Myocyte (in vitro differentiated cells): ENCODE measurements around the gene PCDHGA1. TPM values are rescaled to one million over a fixed set of nuclear protein-coding genes. Genes with fewer than 3 reads are reported as not detected.

ENCODE experiments used
- DNase-seq: peaks from one replicate; pipeline ENCODE4 v3.0.0-alpha.2; 2012; ENCODE audit warnings: low read depth
- total RNA-seq: library from RNA; depleted of rRNA; stranded (reverse); fragments of >200 nt; gene quantifications from 2 replicates; pipeline ENCODE4 v1.2.3, GENCODE V29; 2014

Gene PCDHGA1
- total RNA-seq, 1 donor from 2014 or later: 5.9 TPM

- no peak for DNase-seq
Observed at GRCh38 chr5:141527426-141527825, 197.1 kb downstream of the PCDHGA1 start.

- DNase-seq: peak; percentile 28
Observed at GRCh38 chr5:141528291-141528984, 198.1 kb downstream of the PCDHGA1 start.

DNA sequence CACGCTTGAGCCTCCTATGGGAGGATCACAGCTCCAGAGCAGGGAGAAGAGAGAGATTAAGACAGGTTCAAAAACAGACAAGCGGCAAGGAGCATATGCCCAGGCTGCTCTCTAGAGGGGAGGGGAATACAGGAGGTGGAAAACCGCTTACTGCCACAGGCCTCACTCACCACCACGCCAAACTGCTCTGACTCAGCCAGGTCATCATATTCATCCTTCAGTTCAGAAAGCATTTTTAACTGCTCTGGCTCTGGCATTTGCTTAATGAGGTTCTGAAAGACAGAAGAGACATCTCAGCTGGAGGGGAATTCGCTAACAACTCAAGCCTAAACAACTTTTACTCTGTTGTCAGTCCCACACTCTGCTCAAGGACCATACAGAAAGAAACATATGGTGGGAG is 198.7 kb downstream of the PCDHGA1 start:
- DNase-seq: peak; percentile 84

DNA sequence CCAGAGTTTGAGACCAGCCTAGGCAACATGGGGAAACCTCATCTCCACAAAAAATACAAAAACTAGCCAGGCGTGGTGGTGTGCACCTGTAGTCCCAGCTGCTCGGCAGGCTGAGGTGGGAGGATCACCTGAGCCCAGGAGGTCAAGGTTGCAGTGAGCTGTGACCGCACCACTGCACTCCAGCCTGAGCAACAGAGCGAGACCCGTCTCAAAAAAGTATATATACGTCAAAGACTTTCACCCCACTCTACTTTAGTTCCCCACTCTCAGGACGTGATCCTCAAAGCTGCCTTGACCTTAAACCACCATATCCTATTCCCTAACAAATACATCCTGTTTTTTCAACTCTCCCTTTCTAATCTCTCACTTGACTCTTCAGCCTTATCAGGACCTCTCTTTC is 199.6 kb downstream of the PCDHGA1 start:
- no peak for DNase-seq

DNA sequence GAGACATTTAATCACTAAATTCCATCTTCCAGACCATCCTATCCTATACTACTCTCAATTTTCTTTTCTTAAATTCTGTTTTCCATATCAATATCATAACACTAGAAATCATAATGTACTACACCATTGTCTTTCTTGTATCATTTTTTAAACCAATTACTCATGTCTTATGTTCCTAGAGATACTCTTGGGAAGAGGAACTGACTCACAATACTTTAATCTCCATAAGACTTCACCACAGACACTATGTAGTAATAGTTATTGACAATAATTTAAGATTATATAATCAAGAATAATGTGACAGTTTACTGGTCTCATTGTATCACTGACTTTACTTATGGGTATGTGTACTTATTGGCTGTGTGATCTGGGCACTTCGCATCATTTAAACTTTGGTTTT is 202.4 kb downstream of the PCDHGA1 start:
- DNase-seq: no peak

DNA sequence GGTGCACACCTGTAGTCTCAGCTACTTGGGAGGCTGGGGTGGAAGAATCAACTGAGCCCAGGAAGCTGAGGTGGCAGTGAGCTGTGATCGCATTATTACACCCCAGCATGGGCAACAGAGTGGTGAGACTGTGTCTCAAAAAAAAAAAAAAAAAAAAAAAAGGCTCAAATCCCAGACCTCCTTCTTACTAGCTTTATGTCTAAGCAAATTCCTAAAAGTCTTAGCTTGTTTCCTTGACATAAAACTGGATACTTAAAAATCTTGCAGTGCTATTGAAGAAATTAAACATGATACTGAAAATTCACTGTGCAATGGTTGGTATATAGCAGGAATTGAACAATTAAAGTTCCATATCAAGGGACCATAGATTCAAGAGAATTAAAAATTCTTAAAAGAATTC is 203.6 kb downstream of the PCDHGA1 start:
- no peak for DNase-seq

DNA sequence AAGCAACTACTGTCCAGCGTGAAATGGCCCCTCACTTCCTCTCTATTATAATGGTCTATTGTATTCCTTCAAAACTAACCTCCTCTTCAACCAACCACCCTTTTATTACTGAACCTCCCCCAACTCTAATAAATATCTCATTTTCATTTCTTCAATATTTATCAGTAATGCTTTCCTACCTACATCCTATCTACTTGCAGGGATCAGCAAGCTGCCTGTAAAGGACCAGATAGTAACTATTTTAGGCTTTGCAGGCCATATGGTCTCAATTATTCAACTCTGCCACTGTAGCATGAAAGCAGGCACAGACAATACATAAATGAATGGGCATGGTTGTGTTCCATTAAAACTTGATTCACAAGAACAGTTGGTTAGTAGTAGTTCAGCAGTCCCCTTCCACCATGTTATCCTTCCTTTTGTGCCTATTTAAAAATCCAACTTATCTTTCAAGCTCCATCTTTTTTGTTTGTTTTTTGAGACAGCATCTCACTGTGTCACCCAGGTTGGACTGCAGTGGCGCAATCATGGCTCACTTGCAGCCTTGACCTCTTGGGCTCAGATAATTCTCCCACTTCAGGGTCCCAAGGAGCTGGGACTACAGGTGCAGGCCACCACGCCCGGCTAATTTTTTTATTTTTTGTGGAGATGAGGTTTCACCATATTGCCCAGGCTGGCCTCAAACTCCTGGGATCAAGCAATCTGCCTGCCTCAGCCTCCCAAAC is 204.3 kb downstream of the PCDHGA1 start:
- DNase-seq: no peak

GRCh38 chr5:141543053-141543452 is 212.7 kb downstream of the PCDHGA1 start:
- DNase-seq: no peak

GRCh38 chr5:141547488-141547887 is 217.2 kb downstream of the PCDHGA1 start:
- DNase-seq: peak; percentile 38

- DNase-seq: no peak
Observed at GRCh38 chr5:141547921-141548320, 217.6 kb downstream of the PCDHGA1 start.

- peak; percentile 96 for DNase-seq
Observed at GRCh38 chr5:141557681-141558136, 227.4 kb downstream of the PCDHGA1 start.

- no peak for DNase-seq
Observed at GRCh38 chr5:141558150-141558549, 227.8 kb downstream of the PCDHGA1 start.

GRCh38 chr5:141559461-141559860 is 229.1 kb downstream of the PCDHGA1 start:
- DNase-seq: peak; percentile 93

- DNase-seq: peak; percentile 92
Observed at GRCh38 chr5:141560151-141560550, 229.8 kb downstream of the PCDHGA1 start.

DNA sequence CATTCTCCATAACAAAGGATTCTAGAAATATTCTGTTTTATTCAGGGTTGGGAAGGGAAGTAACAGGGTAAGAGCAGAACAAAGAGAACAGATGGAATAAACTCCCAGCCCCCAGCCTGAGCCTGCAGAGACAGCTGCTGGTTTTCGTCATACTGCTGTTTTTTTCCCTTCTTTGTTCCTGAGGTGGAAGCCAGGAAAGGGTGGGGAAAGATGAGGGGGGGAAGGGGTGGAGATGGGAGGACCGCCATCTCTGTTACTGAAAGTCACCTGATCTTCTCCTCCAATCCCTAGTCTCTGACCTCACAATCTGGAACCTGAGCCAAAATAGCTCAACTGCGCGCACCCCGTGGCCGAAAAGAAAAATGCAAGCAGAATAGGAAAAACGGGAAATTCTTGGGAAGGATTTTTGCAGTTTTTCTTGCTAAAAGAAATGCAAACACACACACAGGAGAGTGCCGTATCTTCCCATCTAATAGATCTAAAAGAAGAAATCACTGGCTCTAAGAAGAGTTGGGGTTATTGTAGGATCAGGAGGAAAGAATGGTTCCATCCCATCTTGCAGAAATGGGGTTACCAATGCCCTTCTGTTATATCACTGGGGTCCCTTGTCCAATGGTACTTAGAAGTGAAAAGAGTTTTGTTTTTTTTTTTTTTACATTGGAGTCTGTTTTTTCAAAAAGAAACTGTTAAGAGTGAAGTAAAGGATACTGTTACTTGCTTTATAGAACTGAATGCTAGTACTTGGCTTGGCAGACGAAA is 230.6 kb downstream of the PCDHGA1 start:
- peak; percentile 99 for DNase-seq

Other genes starting within 250 kb of the PCDHGA1 start
- gene PCDHB2, start 235.9 kb upstream of the PCDHGA1 start, total RNA-seq: 20.3 and 21.5 TPM in 2 replicates
- 4.2 and 4.7 TPM in 2 replicates for gene PCDHB3, start 230.0 kb upstream of the PCDHGA1 start, total RNA-seq
- 6.6 and 7.1 TPM in 2 replicates for gene PCDHB4, start 208.7 kb upstream of the PCDHGA1 start, total RNA-seq
- gene PCDHB5, start 195.3 kb upstream of the PCDHGA1 start, total RNA-seq: 0.36 and 1.0 TPM in 2 replicates
- gene PCDHB6, start 180.5 kb upstream of the PCDHGA1 start, total RNA-seq: 1.5 and 2.3 TPM in 2 replicates
- 5.1 and 6.6 TPM in 2 replicates for gene PCDHB7, start 157.9 kb upstream of the PCDHGA1 start, total RNA-seq
- 9.5 and 10.4 TPM in 2 replicates for gene PCDHB8, start 152.7 kb upstream of the PCDHGA1 start, total RNA-seq
- 13.5 and 14.7 TPM in 2 replicates for gene PCDHB16, start 148.1 kb upstream of the PCDHGA1 start, total RNA-seq
- gene PCDHB9, start 143.4 kb upstream of the PCDHGA1 start, total RNA-seq: 6.8 TPM in 2 replicates
- 6.7 and 7.4 TPM in 2 replicates for gene PCDHB10, start 138.2 kb upstream of the PCDHGA1 start, total RNA-seq
- 3.9 and 5.3 TPM in 2 replicates for gene PCDHB11, start 130.9 kb upstream of the PCDHGA1 start, total RNA-seq
- gene PCDHB12, start 121.8 kb upstream of the PCDHGA1 start, total RNA-seq: 5.4 and 7.2 TPM in 2 replicates
- 5.3 and 6.4 TPM in 2 replicates for gene PCDHB13, start 116.6 kb upstream of the PCDHGA1 start, total RNA-seq
- 6.2 and 6.9 TPM in 2 replicates for gene PCDHB14, start 107.2 kb upstream of the PCDHGA1 start, total RNA-seq
- gene PCDHB15, start 85.1 kb upstream of the PCDHGA1 start, total RNA-seq: 3.1 and 4.6 TPM in 2 replicates
- 0.43 and 0.62 TPM in 2 replicates for gene SLC25A2, start 26.5 kb upstream of the PCDHGA1 start, total RNA-seq
- gene TAF7, start 9.7 kb upstream of the PCDHGA1 start, total RNA-seq: 97.0 and 116 TPM in 2 replicates
- 0.94 and 1.1 TPM in 2 replicates for gene PCDHGA2, start 8.2 kb downstream of the PCDHGA1 start, total RNA-seq
- 0.48 and 0.57 TPM in 2 replicates for gene PCDHGA3, start 13.3 kb downstream of the PCDHGA1 start, total RNA-seq
- 8.7 and 9.8 TPM in 2 replicates for gene PCDHGB1, start 19.6 kb downstream of the PCDHGA1 start, total RNA-seq
- gene PCDHGA4, start 24.5 kb downstream of the PCDHGA1 start, total RNA-seq: 2.9 and 3.3 TPM in 2 replicates
- 14.0 and 14.5 TPM in 2 replicates for gene PCDHGB2, start 29.5 kb downstream of the PCDHGA1 start, total RNA-seq
- 1.7 and 2.2 TPM in 2 replicates for gene PCDHGA5, start 33.6 kb downstream of the PCDHGA1 start, total RNA-seq
- 1.8 TPM in 2 replicates for gene PCDHGB3, start 39.7 kb downstream of the PCDHGA1 start, total RNA-seq
- gene PCDHGA6, start 43.4 kb downstream of the PCDHGA1 start, total RNA-seq: 0.88 and 1.8 TPM in 2 replicates
- gene PCDHGA7, start 52.2 kb downstream of the PCDHGA1 start, total RNA-seq: 1.1 and 2.3 TPM in 2 replicates
- gene PCDHGB4, start 57.2 kb downstream of the PCDHGA1 start, total RNA-seq: 1.1 and 2.2 TPM in 2 replicates
- 1.6 and 2.2 TPM in 2 replicates for gene PCDHGA8, start 62.1 kb downstream of the PCDHGA1 start, total RNA-seq
- 0.47 and 1.4 TPM in 2 replicates for gene PCDHGB5, start 67.4 kb downstream of the PCDHGA1 start, total RNA-seq
- 0.88 and 1.7 TPM in 2 replicates for gene PCDHGA9, start 72.3 kb downstream of the PCDHGA1 start, total RNA-seq
- gene PCDHGB6, start 77.5 kb downstream of the PCDHGA1 start, total RNA-seq: 0.78 and 0.96 TPM in 2 replicates
- gene PCDHGA10, start 82.5 kb downstream of the PCDHGA1 start, total RNA-seq: 32.1 and 35.7 TPM in 2 replicates
- gene PCDHGB7, start 87.2 kb downstream of the PCDHGA1 start, total RNA-seq: 1.4 and 3.4 TPM in 2 replicates
- gene PCDHGA11, start 90.5 kb downstream of the PCDHGA1 start, total RNA-seq: 2.0 and 2.1 TPM in 2 replicates
- gene PCDHGA12, start 100.0 kb downstream of the PCDHGA1 start, total RNA-seq: 4.3 and 4.6 TPM in 2 replicates
- 137 and 170 TPM in 2 replicates for gene PCDHGC3, start 145.5 kb downstream of the PCDHGA1 start, total RNA-seq
- gene PCDHGC4, start 154.5 kb downstream of the PCDHGA1 start, total RNA-seq: 2.0 and 3.6 TPM in 2 replicates
- 2.0 and 2.6 TPM in 2 replicates for gene PCDHGC5, start 158.6 kb downstream of the PCDHGA1 start, total RNA-seq